Bronchial epithelial cell (primary cell): Measurements from ENCODE around the gene ABCC11. TPM values are rescaled to one million over a fixed set of nuclear protein-coding genes. Genes with fewer than 3 reads are reported as not detected.

Experiments
- DNase-seq: peaks from one replicate; pipeline ENCODE4 v3.0.0-alpha.2; 2010; ENCODE audit warnings: low read depth
- FAIRE-seq: peaks from 2 replicates; lab custom pipeline; 2011; peaks lifted over from hg19 to GRCh38; lab: Jason Lieb, UNC
- H3K27me3 ChIP-seq: 2 replicates; pipeline ENCODE4 v1.5.1; 2011; ENCODE audit warnings: low read length; ENCODE audit not compliant: control insufficient read depth, insufficient read depth
- H3K36me3 ChIP-seq: 2 replicates; pipeline ENCODE4 v1.5.1; 2011; ENCODE audit warnings: low read length; ENCODE audit not compliant: control insufficient read depth, insufficient read depth
- H3K4me3 ChIP-seq: 2 replicates; pipeline ENCODE4 v1.5.1; 2011; ENCODE audit warnings: mild to moderate bottlenecking, low read depth, low read length, control low read depth
- CTCF ChIP-seq: IDR thresholded peaks from 2 replicates; pipeline ENCODE4 v1.5.1; 2011; ENCODE audit warnings: mild to moderate bottlenecking, moderate library complexity, low read length, control low read depth, inconsistent platforms; ENCODE audit not compliant: insufficient read depth, severe bottlenecking
- total RNA-seq: library from RNA; depleted of rRNA; stranded (reverse); fragments of >200 nt; gene quantifications from 2 replicates; pipeline ENCODE4 v1.2.1, GENCODE V29; 2014

The ABCC11 gene
- total RNA-seq, 1 donor from 2014 or later = 0.26 TPM

- Histone ChIP-seq H3K36me3 (no peaks in the 10 kb centered on the region), H3K4me3 (no peak overlapping the region), H3K27me3 (no peaks in the 10 kb centered on the region)
- FAIRE-seq (no peak), DNase-seq (no peak)
- no peak for TF ChIP-seq CTCF
Observed at GRCh38 chr16:48121276-48121675, 126.1 kb downstream of the ABCC11 start.

- FAIRE-seq (peak; percentile 7), DNase-seq (no peak)
- no peak overlapping the region for H3K4me3 ChIP-seq
Observed at GRCh38 chr16:48118841-48119240, 128.5 kb downstream of the ABCC11 start.

GRCh38 chr16:48117217-48118105, 129.9 kb downstream of the ABCC11 start:
- peak; percentile 4 for DNase-seq
- FAIRE-seq = no peak
- H3K27me3 ChIP-seq = no peaks in the 10 kb centered on the region
- H3K4me3 ChIP-seq = no peak overlapping the region
- peak; percentile 79 for TF ChIP-seq CTCF
- no peaks in the 10 kb centered on the region for H3K36me3 ChIP-seq

More at GRCh38 chr16:48118841-48119240, 128.5 kb downstream of the ABCC11 start:
- TF ChIP-seq CTCF = no peak
- no peaks in the 10 kb centered on the region for H3K36me3 ChIP-seq
- no peaks in the 10 kb centered on the region for H3K27me3 ChIP-seq

Other genes with a start within 250 kb of the ABCC11 start
- gene ABCC12, start 91.5 kb downstream of the ABCC11 start, total RNA-seq = not detected in 2 replicates
- gene LONP2, start 3.2 kb downstream of the ABCC11 start, total RNA-seq = 37.8 and 41.9 TPM in 2 replicates
- gene SIAH1, start 137.9 kb upstream of the ABCC11 start, total RNA-seq = 59.5 and 60.0 TPM in 2 replicates